GM19467 (cell line): ENCODE data around the gene CYP24A1.

Source experiments
- ATAC-seq: cut with Tn5 transposase; IDR thresholded peaks from one replicate; pipeline ENCODE4 v1.9.1; 2021; ENCODE audit warnings: mild to moderate bottlenecking, moderate library complexity; ENCODE audit not compliant: unreplicated experiment

Gene CYP24A1

GRCh38 chr20:54115172-54115854 is 58.5 kb downstream of the CYP24A1 start:
- no peak for ATAC-seq

GRCh38 chr20:54114109-54114508 is 59.7 kb downstream of the CYP24A1 start:
- ATAC-seq = no peak

GRCh38 chr20:54113566-54113965 is 60.2 kb downstream of the CYP24A1 start:
- no peak for ATAC-seq

GRCh38 chr20:54112221-54112884 is 61.4 kb downstream of the CYP24A1 start:
- ATAC-seq = no peak

GRCh38 chr20:54111460-54111859 is 62.3 kb downstream of the CYP24A1 start:
- ATAC-seq = no peak

GRCh38 chr20:54110457-54110856 is 63.3 kb downstream of the CYP24A1 start:
- no peak for ATAC-seq

- no peak for ATAC-seq
These were observed 63.7 kb downstream of the CYP24A1 start for GRCh38 chr20:54110041-54110440.

GRCh38 chr20:54108817-54109216 is 65.0 kb downstream of the CYP24A1 start:
- ATAC-seq = no peak

GRCh38 chr20:54108326-54108642 is 65.5 kb downstream of the CYP24A1 start:
- no peak for ATAC-seq

GRCh38 chr20:54107600-54108325 is 66.0 kb downstream of the CYP24A1 start:
- ATAC-seq = no peak

GRCh38 chr20:54107181-54107580 is 66.6 kb downstream of the CYP24A1 start:
- no peak for ATAC-seq

GRCh38 chr20:54106162-54106561 is 67.6 kb downstream of the CYP24A1 start:
- no peak for ATAC-seq

GRCh38 chr20:54105653-54106052 is 68.1 kb downstream of the CYP24A1 start:
- ATAC-seq = no peak

- no peak for ATAC-seq
These were observed 69.0 kb downstream of the CYP24A1 start for GRCh38 chr20:54104781-54105180.

GRCh38 chr20:54103762-54104600 is 69.8 kb downstream of the CYP24A1 start:
- ATAC-seq = no peak
